ENCODE data around the gene EID2B.

Gene EID2B

DNA sequence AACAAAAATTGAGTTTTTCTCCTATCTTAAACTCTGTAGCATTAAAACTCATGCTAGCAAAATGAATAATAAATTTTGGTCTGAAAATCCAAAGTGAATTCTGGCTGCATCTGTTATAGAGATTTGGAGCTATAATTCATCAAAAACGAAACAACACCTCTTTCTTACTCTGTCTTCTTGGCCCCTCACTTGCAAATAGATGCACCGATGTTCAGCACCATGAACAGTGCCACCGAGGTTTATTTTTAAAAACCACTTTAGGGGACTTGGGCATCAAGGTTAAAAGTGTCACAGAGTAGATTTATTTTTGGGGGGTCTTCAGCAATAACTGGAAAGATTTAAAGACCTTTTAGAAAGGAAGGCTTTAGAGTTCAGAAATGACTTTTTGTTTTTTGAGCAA, 33.4 kb upstream of the EID2B start:
- H3K4me3 ChIP-seq (replicated peaks; ENCODE audit: insufficient read depth, low read length), result no peak overlapping the region
- DNase-seq (ENCODE audit: low read depth in 1 of 2, low spot score in 1 of 2), result no peak
- H3K27me3 ChIP-seq (ENCODE audit: insufficient read depth, poor library complexity, severe bottlenecking), result peaks cover 9% of the 10 kb centered on the region
- H3K27ac ChIP-seq (replicated peaks), result no peak overlapping the region
- peak; percentile 86 for TF ChIP-seq REST (IDR thresholded peaks at IDR 0.05; ENCODE audit: insufficient replicate concordance, low read depth)
- no peak for TF ChIP-seq CTCF (IDR thresholded peaks at IDR 0.05; ENCODE audit: insufficient read depth, low read length)

- no peak for DNase-seq (ENCODE audit: low read depth in 1 of 2, low spot score in 1 of 2)
- Histone ChIP-seq H3K27ac (replicated peaks) (no peak overlapping the region), H3K4me3 (replicated peaks; ENCODE audit: insufficient read depth, low read length) (no peak overlapping the region), H3K27me3 (ENCODE audit: insufficient read depth, poor library complexity, severe bottlenecking) (peaks cover 5% of the 10 kb centered on the region)
- TF ChIP-seq POLR2AphosphoS5 (IDR thresholded peaks at IDR 0.05; ENCODE audit: low read depth) (no peak), REST (IDR thresholded peaks at IDR 0.05; ENCODE audit: insufficient replicate concordance, low read depth) (no peak), CTCF (IDR thresholded peaks at IDR 0.05; ENCODE audit: insufficient read depth, low read length) (no peak), GABPA (IDR thresholded peaks at IDR 0.05; ENCODE audit: low read depth) (no peak), SPI1 (IDR thresholded peaks at IDR 0.05; ENCODE audit: borderline replicate concordance, low read depth) (no peak)
Measured at GRCh38 chr19:39563408-39563807, 30.8 kb upstream of the EID2B start.

DNA sequence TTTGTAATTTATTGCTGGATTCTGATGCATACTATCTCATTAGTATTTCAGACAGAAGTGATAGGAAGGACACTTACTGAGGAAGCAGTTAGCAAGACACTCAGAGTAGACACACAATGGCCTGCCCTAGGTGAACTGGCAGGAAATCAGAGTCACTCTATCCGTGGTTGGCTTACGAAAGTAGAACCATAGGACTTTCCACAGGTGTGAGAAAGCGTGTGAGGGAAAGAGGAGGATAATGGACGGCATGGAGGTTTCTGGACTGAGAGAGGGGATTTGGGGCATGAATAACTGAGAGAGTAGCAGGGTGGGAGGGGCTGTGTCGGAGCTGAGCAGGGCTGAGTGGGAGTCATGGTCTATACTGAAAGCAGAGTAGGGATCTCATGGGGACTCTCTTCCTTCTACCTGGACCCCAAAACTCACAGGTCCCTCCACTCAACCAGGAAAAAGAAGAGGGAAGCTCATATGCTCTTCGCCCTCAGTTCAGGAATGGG, 26.0 kb upstream of the EID2B start:
- TF ChIP-seq REST (IDR thresholded peaks at IDR 0.05; ENCODE audit: insufficient replicate concordance, low read depth) (no peak), SPI1 (IDR thresholded peaks at IDR 0.05; ENCODE audit: borderline replicate concordance, low read depth) (no peak), GABPA (IDR thresholded peaks at IDR 0.05; ENCODE audit: low read depth) (no peak), POLR2AphosphoS5 (IDR thresholded peaks at IDR 0.05; ENCODE audit: low read depth) (no peak), CTCF (IDR thresholded peaks at IDR 0.05; ENCODE audit: insufficient read depth, low read length) (no peak)
- peaks cover 8% of the 10 kb centered on the region for H3K27me3 ChIP-seq (ENCODE audit: insufficient read depth, poor library complexity, severe bottlenecking)
- DNase-seq (ENCODE audit: low read depth in 1 of 2, low spot score in 1 of 2), result no peak
- H3K4me3 ChIP-seq (replicated peaks; ENCODE audit: insufficient read depth, low read length), result no peak overlapping the region
- H3K27ac ChIP-seq (replicated peaks), result no peak overlapping the region

Measured in HL-60 (cell line).